Testis (tissue), 3 donors: ENCODE results near the gene LGSN. TPM values are rescaled to one million over a fixed set of nuclear protein-coding genes. Genes with fewer than 3 reads are reported as not detected.

ENCODE experiments used
- DNase-seq: peaks from one replicate; pipeline ENCODE4 v3.0.0-alpha.2; 2019
- H3K27ac ChIP-seq, 2 donors: fragments of 200-600 bp; sonication (generic); one replicate each; pipeline ENCODE4 v1.5.1; 2019
- H3K27me3 ChIP-seq: fragments of 200-600 bp; sonication (generic); one replicate; pipeline ENCODE4 v1.5.1; 2019
- H3K36me3 ChIP-seq: fragments of 200-600 bp; sonication (generic); one replicate; pipeline ENCODE4 v1.5.1; 2017; ENCODE audit warnings: low read depth; ENCODE audit errors: missing control alignments
- H3K4me1 ChIP-seq: fragments of 200-600 bp; sonication (generic); one replicate; pipeline ENCODE4 v1.5.1; 2019
- H3K4me3 ChIP-seq, 2 donors: fragments of 200-600 bp; sonication (generic); one replicate each; pipeline ENCODE4 v1.5.1; 2017 to 2019
- H3K9me3 ChIP-seq: fragments of 200-600 bp; sonication (generic); one replicate; pipeline ENCODE4 v1.5.1; 2017
- CTCF ChIP-seq, 3 experiments: fragments of 450-650 bp in 2 of 3; fragments of 200-600 bp in 1 of 3; sonication (generic) in 1 of 3; IDR thresholded peaks; one replicate each; pipeline ENCODE4 v1.5.1; 2016 to 2019; ENCODE audit warnings: antibody characterized with exemption in 3 of 3, mild to moderate bottlenecking in 2 of 3, moderate library complexity in 1 of 3
- POLR2A ChIP-seq: fragments of 450-650 bp; IDR thresholded peaks from one replicate; pipeline ENCODE4 v1.6.1; 2017; ENCODE audit warnings: antibody characterized with exemption, mild to moderate bottlenecking, moderate library complexity
- WGBS, 2 donors: methylation state at CpG; one replicate each; pipeline ENCODE4 v1.1.5; 2018; 5-methylcytosine and 5-hydroxymethylcytosine counted together
- intact Hi-C: fragments of 100-400 bp; cut with DNase I; formaldehyde crosslinking; loops from one replicate; pipeline ENCODE4 v1.15.1; 2023; ENCODE audit warnings: low total_unique reads
- polyA plus RNA-seq: library from polyadenylated mRNA; stranded (reverse); fragments of 350-450 nt; fragmentation: Illumina TruSeq; extraction: RNeasy Lipid Tissue Mini Kit (QIAGEN cat#74804); gene quantifications from one replicate; pipeline ENCODE4 v1.2.3, GENCODE V29; 2014; ENCODE audit warnings: low read depth, low replicate concordance; ENCODE audit not compliant: insufficient read depth
- total RNA-seq, 2 donors: library from RNA; depleted of rRNA; stranded (reverse); fragments of >200 nt; gene quantifications; one replicate each; pipeline ENCODE4 v1.2.3, GENCODE V29; 2016

The LGSN gene
- total and polyA plus RNA-seq, 3 donors from 2014 or later, result 0.62 to 1.8 (median 0.69) TPM

GRCh38 chr6:63295553-63296194 lies 24.1 kb downstream of the LGSN start:
- H3K27me3 ChIP-seq, result no peaks in the 10 kb centered on the region
- no peaks in the 10 kb centered on the region for H3K36me3 ChIP-seq
- TF ChIP-seq POLR2A (no peak), CTCF (IDR thresholded peaks at IDR 0.05) (no peak)
- H3K4me1 ChIP-seq, result peaks cover 4% of the 10 kb centered on the region
- DNase-seq, result no peak
- 48 to 59% methylated on average over 1 of the region's 1 CpG for WGBS, 2 donors
- no peak overlapping the region for H3K27ac ChIP-seq
- no peaks in the 10 kb centered on the region for H3K9me3 ChIP-seq
- no peak overlapping the region for H3K4me3 ChIP-seq
- intact Hi-C loops, result no loop called here

- WGBS, 2 donors, result 71 to 79% methylated on average over 6 of the region's 6 CpGs
- Histone ChIP-seq H3K27ac (no peak overlapping the region), H3K9me3 (no peaks in the 10 kb centered on the region), H3K4me1 (peaks cover 4% of the 10 kb centered on the region), H3K4me3 (no peak overlapping the region), H3K36me3 (no peaks in the 10 kb centered on the region), H3K27me3 (no peaks in the 10 kb centered on the region)
- TF ChIP-seq CTCF (IDR thresholded peaks at IDR 0.05) (no peak), POLR2A (no peak)
- intact Hi-C loops, result no loop called here
- no peak for DNase-seq
These were observed 29.2 kb downstream of the LGSN start for GRCh38 chr6:63290492-63291058.

GRCh38 chr6:63289269-63289872 lies 30.4 kb downstream of the LGSN start:
- Histone ChIP-seq H3K27ac (no peak overlapping the region), H3K9me3 (no peaks in the 10 kb centered on the region), H3K4me1 (peaks cover 4% of the 10 kb centered on the region), H3K4me3 (no peak overlapping the region), H3K27me3 (no peaks in the 10 kb centered on the region), H3K36me3 (no peaks in the 10 kb centered on the region)
- WGBS, 2 donors, result 96 to 97% methylated on average over 4 of the region's 4 CpGs
- no peak for DNase-seq
- no peak for TF ChIP-seq POLR2A
- intact Hi-C loops, result no loop called here

- DNase-seq, result no peak
- intact Hi-C loops, result no loop called here
- Histone ChIP-seq H3K4me3 (no peak overlapping the region), H3K36me3 (no peaks in the 10 kb centered on the region), H3K9me3 (no peaks in the 10 kb centered on the region), H3K4me1 (no peaks in the 10 kb centered on the region), H3K27ac (no peak overlapping the region), H3K27me3 (no peaks in the 10 kb centered on the region)
- 84 to 87% methylated on average over 3 of the region's 3 CpGs for WGBS, 2 donors
- TF ChIP-seq POLR2A (no peak), CTCF (IDR thresholded peaks at IDR 0.05) (no peak)
These were observed 39.1 kb downstream of the LGSN start for GRCh38 chr6:63280639-63281180.

GRCh38 chr6:63278916-63279315 lies 40.9 kb downstream of the LGSN start:
- H3K4me3 ChIP-seq, result no peak overlapping the region
- intact Hi-C loops, result no loop called here
- H3K27me3 ChIP-seq, result no peaks in the 10 kb centered on the region

More at GRCh38 chr6:63278916-63279315, 40.9 kb downstream of the LGSN start:
- DNase-seq, result no peak
- TF ChIP-seq CTCF (IDR thresholded peaks at IDR 0.05), result no peak
- TF ChIP-seq POLR2A, result no peak
- H3K36me3 ChIP-seq, result no peaks in the 10 kb centered on the region
- no peaks in the 10 kb centered on the region for H3K4me1 ChIP-seq
- H3K9me3 ChIP-seq, result no peaks in the 10 kb centered on the region
- no peak overlapping the region for H3K27ac ChIP-seq
